GM23248 (cell line): ENCODE measurements around the gene TMEM59L. TPM values are rescaled to one million over a fixed set of nuclear protein-coding genes. Genes with fewer than 3 reads are reported as not detected.

Source experiments
- DNase-seq: peaks from one replicate; pipeline ENCODE4 v3.0.0-alpha.2; 2015
- H2AFZ ChIP-seq: fragments of 200-600 bp; sonication (generic); 2 replicates; pipeline ENCODE4 v1.6.1; 2016; ENCODE audit warnings: antibody characterized with exemption
- H3F3A ChIP-seq: fragments of 200-600 bp; sonication (generic); 2 replicates; pipeline ENCODE4 v1.6.1; 2016; ENCODE audit warnings: mild to moderate bottlenecking, antibody characterized with exemption, mixed run types; ENCODE audit not compliant: insufficient read depth
- H3K27ac ChIP-seq: fragments of 200-600 bp; sonication (generic); 2 replicates; pipeline ENCODE4 v1.5.1; 2016; ENCODE audit warnings: mild to moderate bottlenecking
- H3K27me3 ChIP-seq: fragments of 200-600 bp; sonication (generic); replicated peaks from 2 replicates; pipeline ENCODE4 v1.6.1; 2016; ENCODE audit warnings: mild to moderate bottlenecking; ENCODE audit not compliant: insufficient read depth
- H3K36me3 ChIP-seq: fragments of 200-600 bp; sonication (generic); 2 replicates; pipeline ENCODE4 v1.6.1; 2016; ENCODE audit warnings: low read depth, mild to moderate bottlenecking
- H3K4me1 ChIP-seq: fragments of 200-600 bp; sonication (generic); 2 replicates; pipeline ENCODE4 v1.6.1; 2016; ENCODE audit warnings: mild to moderate bottlenecking; ENCODE audit not compliant: insufficient read depth
- H3K4me2 ChIP-seq: fragments of 200-600 bp; sonication (generic); one replicate; pipeline ENCODE4 v1.6.1; 2016; ENCODE audit warnings: mild to moderate bottlenecking; ENCODE audit not compliant: unreplicated experiment
- H3K4me3 ChIP-seq: fragments of 200-600 bp; sonication (generic); 2 replicates; pipeline ENCODE4 v1.5.1; 2016; ENCODE audit warnings: mild to moderate bottlenecking
- H3K79me2 ChIP-seq: fragments of 200-600 bp; sonication (generic); 2 replicates; pipeline ENCODE4 v1.6.1; 2016; ENCODE audit warnings: mild to moderate bottlenecking; ENCODE audit not compliant: insufficient read depth
- H3K9ac ChIP-seq: fragments of 200-600 bp; sonication (generic); 2 replicates; pipeline ENCODE4 v1.6.1; 2016; ENCODE audit warnings: mild to moderate bottlenecking
- H3K9me2 ChIP-seq: fragments of 200-600 bp; sonication (generic); 2 replicates; pipeline ENCODE4 v1.6.1; 2016; ENCODE audit warnings: mixed run types, mild to moderate bottlenecking, moderate library complexity; ENCODE audit not compliant: insufficient read depth
- H3K9me3 ChIP-seq: fragments of 200-600 bp; sonication (generic); one replicate; pipeline ENCODE4 v1.6.1; 2017; ENCODE audit warnings: low read depth
- H4K20me1 ChIP-seq: fragments of 200-600 bp; sonication (generic); 2 replicates; pipeline ENCODE4 v1.6.0; 2016; ENCODE audit not compliant: insufficient read depth
- EZH2 ChIP-seq: fragments of 200-600 bp; sonication (generic); IDR thresholded peaks from 2 replicates; pipeline ENCODE4 v1.6.1; 2018; ENCODE audit warnings: antibody characterized with exemption, mild to moderate bottlenecking; ENCODE audit not compliant: insufficient read depth, poor library complexity, severe bottlenecking
- EZH2phosphoT487 ChIP-seq: fragments of 200-600 bp; sonication (generic); IDR thresholded peaks from 2 replicates; pipeline ENCODE4 v1.6.1; 2018; ENCODE audit warnings: antibody characterized with exemption, moderate library complexity, mild to moderate bottlenecking, low read depth; ENCODE audit not compliant: insufficient read depth
- WGBS, 2 experiments: methylation state at CpG; one replicate each; pipeline ENCODE4 v1.1.6; 2015 to 2017; ENCODE audit warnings: low lambda C conversion rate in 2 of 2, low coverage in 1 of 2; ENCODE audit errors: missing lambda C conversion rate in 2 of 2; 5-methylcytosine and 5-hydroxymethylcytosine counted together
- in situ Hi-C: fragments of 300-500 bp; cut with MboI; formaldehyde crosslinking; loops from 2 replicates; pipeline ENCODE4 v1.15.0; 2020
- polyA plus RNA-seq: library from polyadenylated mRNA; unstranded; fragments of >200 nt; fragmentation: Nextera tagmentation; extraction: Ambion mirVana; gene quantifications from 2 replicates; pipeline ENCODE4 v1.2.1, GENCODE V29; 2016
- total RNA-seq: library from RNA; depleted of rRNA; stranded (reverse); fragments of >200 nt; shearing (Covaris generic); gene quantifications from 2 replicates; pipeline ENCODE4 v1.2.3, GENCODE V29; 2014

TMEM59L gene
- total and polyA plus RNA-seq, 2 experiments from 2014 or later, result 0.97 to 2.1 TPM

- DNase-seq, result no peak
- Histone ChIP-seq H3K9me2 (no peaks in the 10 kb centered on the region), H3K9ac (no peak overlapping the region), H3K36me3 (no peaks in the 10 kb centered on the region), H3K27ac (no peak overlapping the region), H3K4me3 (no peak overlapping the region), H3K27me3 (peaks cover 46% of the 10 kb centered on the region), H3K79me2 (no peaks in the 10 kb centered on the region), H4K20me1 (no peaks in the 10 kb centered on the region), H3K4me2 (no peak overlapping the region), H3K9me3 (no peaks in the 10 kb centered on the region), H2AFZ (no peak overlapping the region), H3F3A (peaks cover 6% of the 10 kb centered on the region; the same call in 1 of the 2 replicates), H3K4me1 (no peaks in the 10 kb centered on the region)
- TF ChIP-seq EZH2phosphoT487, result no peak
- no peak for TF ChIP-seq EZH2
- in situ Hi-C loops, result loop anchor here (10.0 kb wide), 1 partner anchor 240 kb away; no protein-coding TSS in a partner anchor
- 9 to 18% methylated on average over 16 to 17 of the region's 17 CpGs for WGBS, 2 experiments
Observed at GRCh38 chr19:18605196-18605545, 7.5 kb upstream of the TMEM59L start.

- peaks cover 6% of the 10 kb centered on the region; the same call in 1 of the 2 replicates for H3F3A ChIP-seq
- WGBS, 2 experiments, result 2 to 4% methylated on average over 48 to 62 of the region's 65 CpGs
- TF ChIP-seq EZH2 (peak; percentile 75), EZH2phosphoT487 (0 out of 2 replicates have a peak, but pooled peaks have one; percentile 12)
- in situ Hi-C loops, result loop anchor here (10.0 kb wide), 1 partner anchor 239 kb away; no protein-coding TSS in a partner anchor
- no peaks in the 10 kb centered on the region for H4K20me1 ChIP-seq
- H2AFZ ChIP-seq, result no peak overlapping the region
- H3K27ac ChIP-seq, result no peak overlapping the region
- H3K9me2 ChIP-seq, result no peaks in the 10 kb centered on the region
- no peaks in the 10 kb centered on the region for H3K79me2 ChIP-seq
- H3K9me3 ChIP-seq, result no peaks in the 10 kb centered on the region
- peaks cover 51% of the 10 kb centered on the region for H3K27me3 ChIP-seq
- no peaks in the 10 kb centered on the region for H3K4me1 ChIP-seq
- H3K4me3 ChIP-seq, result no peak overlapping the region
- DNase-seq, result peak; percentile 35
- no peak overlapping the region for H3K9ac ChIP-seq
- no peaks in the 10 kb centered on the region for H3K36me3 ChIP-seq
- H3K4me2 ChIP-seq, result no peak overlapping the region
Observed at GRCh38 chr19:18605546-18606280, 7.0 kb upstream of the TMEM59L start.

GRCh38 chr19:18606281-18607225, 6.1 kb upstream of the TMEM59L start, which contains the start of gene CRLF1:
Gene CRLF1 (minus strand): TSS chr19:18606799. CDS start chr19:18606656, 143 bp downstream.
- peaks cover 58% of the 10 kb centered on the region for H3K27me3 ChIP-seq
- no peak for DNase-seq
- 1% methylated on average over 35 to 74 of the region's 116 CpGs for WGBS, 2 experiments
- no peaks in the 10 kb centered on the region for H3K9me2 ChIP-seq
- H3K27ac ChIP-seq, result no peak within 1 kb of the TSS
- no peak within 1 kb of the TSS for H3K9ac ChIP-seq
- H3K4me3 ChIP-seq, result peak within 1 kb of the TSS; percentile 30; the same call in 1 of the 2 replicates
- TF ChIP-seq EZH2 (no peak), EZH2phosphoT487 (no peak)
- H3K79me2 ChIP-seq, result no peaks in the 10 kb centered on the region
- no peaks in the 10 kb centered on the region for H3K36me3 ChIP-seq
- no peaks in the 10 kb centered on the region for H3K9me3 ChIP-seq
- H4K20me1 ChIP-seq, result no peaks in the 10 kb centered on the region
- peak within 1 kb of the TSS; percentile 38 for H3K4me2 ChIP-seq
- no peak within 1 kb of the TSS for H2AFZ ChIP-seq
- H3F3A ChIP-seq, result peaks cover 6% of the 10 kb centered on the region; the same call in 1 of the 2 replicates
- in situ Hi-C loops, result loop anchor here (10.0 kb wide), 1 partner anchor 238 kb away; no protein-coding TSS in a partner anchor
- no peaks in the 10 kb centered on the region for H3K4me1 ChIP-seq
